ENCODE data around the gene SCNN1A.

SCNN1A gene

DNA sequence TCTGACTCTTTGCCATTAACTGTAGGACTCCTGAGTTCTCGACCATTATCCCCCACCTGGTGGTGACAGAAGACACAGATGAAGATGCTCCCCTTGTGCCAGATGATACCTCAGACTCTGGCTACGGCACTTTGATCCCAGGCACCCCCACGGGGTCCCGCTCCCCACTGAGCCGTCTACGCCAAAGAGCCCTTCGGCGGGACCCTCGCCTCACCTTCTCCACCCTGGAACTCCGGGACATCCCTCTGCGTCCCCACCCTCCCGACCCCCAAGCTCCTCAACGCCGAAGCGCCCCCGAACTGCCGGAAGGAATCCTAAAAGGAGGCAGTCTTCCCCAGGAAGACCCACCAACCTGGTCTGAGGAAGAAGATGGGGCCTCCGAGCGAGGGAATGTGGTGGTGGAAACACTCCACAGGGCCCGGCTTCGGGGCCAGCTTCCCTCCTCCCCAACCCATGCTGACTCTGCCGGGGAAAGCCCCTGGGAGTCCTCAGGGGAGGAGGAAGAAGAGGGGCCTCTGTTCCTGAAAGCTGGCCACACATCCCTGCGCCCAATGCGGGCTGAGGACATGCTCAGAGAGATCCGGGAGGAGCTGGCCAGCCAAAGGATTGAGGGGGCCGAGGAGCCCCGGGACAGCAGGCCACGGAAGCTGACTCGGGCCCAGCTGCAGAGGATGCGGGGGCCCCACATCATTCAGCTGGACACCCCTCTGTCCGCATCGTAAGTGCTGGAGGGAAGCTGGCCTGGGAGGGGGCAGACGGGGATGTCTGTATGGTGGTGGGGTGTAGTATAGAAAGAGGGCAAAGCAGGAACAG is 47.9 kb downstream of the SCNN1A start:
- no peak for TF ChIP-seq TOX (CRISPR knock-in tag; IDR thresholded peaks at IDR 0.05; ENCODE audit: borderline replicate concordance)
- TF ChIP-seq SNAI2 (CRISPR knock-in tag; IDR thresholded peaks at IDR 0.05), result no peak
- TF ChIP-seq CSDC2 (CRISPR knock-in tag; IDR thresholded peaks at IDR 0.05), result no peak
- no peak for TF ChIP-seq PPARA (CRISPR knock-in tag; IDR thresholded peaks at IDR 0.05; ENCODE audit: borderline replicate concordance)
- no peak for TF ChIP-seq ZFP30 (CRISPR knock-in tag; IDR thresholded peaks at IDR 0.05)
- TF ChIP-seq ESRRG (CRISPR knock-in tag; IDR thresholded peaks at IDR 0.05), result no peak
- TF ChIP-seq RARB (CRISPR knock-in tag; IDR thresholded peaks at IDR 0.05), result no peak
- TF ChIP-seq GLIS3 (CRISPR knock-in tag; IDR thresholded peaks at IDR 0.05), result no peak
- no peak for TF ChIP-seq ZFP3 (CRISPR knock-in tag; IDR thresholded peaks at IDR 0.05)
- TF ChIP-seq, protein P1, sequence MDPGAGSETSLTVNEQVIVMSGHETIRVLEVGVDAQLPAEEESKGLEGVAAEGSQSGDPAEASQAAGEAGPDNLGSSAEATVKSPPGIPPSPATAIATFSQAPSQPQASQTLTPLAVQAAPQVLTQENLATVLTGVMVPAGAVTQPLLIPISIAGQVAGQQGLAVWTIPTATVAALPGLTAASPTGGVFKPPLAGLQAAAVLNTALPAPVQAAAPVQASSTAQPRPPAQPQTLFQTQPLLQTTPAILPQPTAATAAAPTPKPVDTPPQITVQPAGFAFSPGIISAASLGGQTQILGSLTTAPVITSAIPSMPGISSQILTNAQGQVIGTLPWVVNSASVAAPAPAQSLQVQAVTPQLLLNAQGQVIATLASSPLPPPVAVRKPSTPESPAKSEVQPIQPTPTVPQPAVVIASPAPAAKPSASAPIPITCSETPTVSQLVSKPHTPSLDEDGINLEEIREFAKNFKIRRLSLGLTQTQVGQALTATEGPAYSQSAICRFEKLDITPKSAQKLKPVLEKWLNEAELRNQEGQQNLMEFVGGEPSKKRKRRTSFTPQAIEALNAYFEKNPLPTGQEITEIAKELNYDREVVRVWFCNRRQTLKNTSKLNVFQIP (CRISPR knock-in tag; IDR thresholded peaks at IDR 0.05; ENCODE audit: borderline replicate concordance, low read depth), result no peak
- TF ChIP-seq, protein P2, sequence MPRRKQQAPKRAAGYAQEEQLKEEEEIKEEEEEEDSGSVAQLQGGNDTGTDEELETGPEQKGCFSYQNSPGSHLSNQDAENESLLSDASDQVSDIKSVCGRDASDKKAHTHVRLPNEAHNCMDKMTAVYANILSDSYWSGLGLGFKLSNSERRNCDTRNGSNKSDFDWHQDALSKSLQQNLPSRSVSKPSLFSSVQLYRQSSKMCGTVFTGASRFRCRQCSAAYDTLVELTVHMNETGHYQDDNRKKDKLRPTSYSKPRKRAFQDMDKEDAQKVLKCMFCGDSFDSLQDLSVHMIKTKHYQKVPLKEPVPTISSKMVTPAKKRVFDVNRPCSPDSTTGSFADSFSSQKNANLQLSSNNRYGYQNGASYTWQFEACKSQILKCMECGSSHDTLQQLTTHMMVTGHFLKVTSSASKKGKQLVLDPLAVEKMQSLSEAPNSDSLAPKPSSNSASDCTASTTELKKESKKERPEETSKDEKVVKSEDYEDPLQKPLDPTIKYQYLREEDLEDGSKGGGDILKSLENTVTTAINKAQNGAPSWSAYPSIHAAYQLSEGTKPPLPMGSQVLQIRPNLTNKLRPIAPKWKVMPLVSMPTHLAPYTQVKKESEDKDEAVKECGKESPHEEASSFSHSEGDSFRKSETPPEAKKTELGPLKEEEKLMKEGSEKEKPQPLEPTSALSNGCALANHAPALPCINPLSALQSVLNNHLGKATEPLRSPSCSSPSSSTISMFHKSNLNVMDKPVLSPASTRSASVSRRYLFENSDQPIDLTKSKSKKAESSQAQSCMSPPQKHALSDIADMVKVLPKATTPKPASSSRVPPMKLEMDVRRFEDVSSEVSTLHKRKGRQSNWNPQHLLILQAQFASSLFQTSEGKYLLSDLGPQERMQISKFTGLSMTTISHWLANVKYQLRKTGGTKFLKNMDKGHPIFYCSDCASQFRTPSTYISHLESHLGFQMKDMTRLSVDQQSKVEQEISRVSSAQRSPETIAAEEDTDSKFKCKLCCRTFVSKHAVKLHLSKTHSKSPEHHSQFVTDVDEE (CRISPR knock-in tag; IDR thresholded peaks at IDR 0.05), result no peak
- no peak for TF ChIP-seq BACH2 (CRISPR knock-in tag; IDR thresholded peaks at IDR 0.05; ENCODE audit: borderline replicate concordance)
- TF ChIP-seq TCF4 (CRISPR knock-in tag; IDR thresholded peaks at IDR 0.05; ENCODE audit: borderline replicate concordance), result no peak
- no peak for TF ChIP-seq ZNF70 (CRISPR knock-in tag; IDR thresholded peaks at IDR 0.05)
- TF ChIP-seq, protein P3, sequence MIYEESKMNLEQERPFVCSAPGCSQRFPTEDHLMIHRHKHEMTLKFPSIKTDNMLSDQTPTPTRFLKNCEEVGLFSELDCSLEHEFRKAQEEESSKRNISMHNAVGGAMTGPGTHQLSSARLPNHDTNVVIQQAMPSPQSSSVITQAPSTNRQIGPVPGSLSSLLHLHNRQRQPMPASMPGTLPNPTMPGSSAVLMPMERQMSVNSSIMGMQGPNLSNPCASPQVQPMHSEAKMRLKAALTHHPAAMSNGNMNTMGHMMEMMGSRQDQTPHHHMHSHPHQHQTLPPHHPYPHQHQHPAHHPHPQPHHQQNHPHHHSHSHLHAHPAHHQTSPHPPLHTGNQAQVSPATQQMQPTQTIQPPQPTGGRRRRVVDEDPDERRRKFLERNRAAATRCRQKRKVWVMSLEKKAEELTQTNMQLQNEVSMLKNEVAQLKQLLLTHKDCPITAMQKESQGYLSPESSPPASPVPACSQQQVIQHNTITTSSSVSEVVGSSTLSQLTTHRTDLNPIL (CRISPR knock-in tag; IDR thresholded peaks at IDR 0.05; ENCODE audit: low read depth), result no peak
- no peak for TF ChIP-seq ZNF565 (CRISPR knock-in tag; conservative IDR thresholded peaks at IDR 0.05; ENCODE audit: low read depth)
- ATAC-seq, result no peak

DNA sequence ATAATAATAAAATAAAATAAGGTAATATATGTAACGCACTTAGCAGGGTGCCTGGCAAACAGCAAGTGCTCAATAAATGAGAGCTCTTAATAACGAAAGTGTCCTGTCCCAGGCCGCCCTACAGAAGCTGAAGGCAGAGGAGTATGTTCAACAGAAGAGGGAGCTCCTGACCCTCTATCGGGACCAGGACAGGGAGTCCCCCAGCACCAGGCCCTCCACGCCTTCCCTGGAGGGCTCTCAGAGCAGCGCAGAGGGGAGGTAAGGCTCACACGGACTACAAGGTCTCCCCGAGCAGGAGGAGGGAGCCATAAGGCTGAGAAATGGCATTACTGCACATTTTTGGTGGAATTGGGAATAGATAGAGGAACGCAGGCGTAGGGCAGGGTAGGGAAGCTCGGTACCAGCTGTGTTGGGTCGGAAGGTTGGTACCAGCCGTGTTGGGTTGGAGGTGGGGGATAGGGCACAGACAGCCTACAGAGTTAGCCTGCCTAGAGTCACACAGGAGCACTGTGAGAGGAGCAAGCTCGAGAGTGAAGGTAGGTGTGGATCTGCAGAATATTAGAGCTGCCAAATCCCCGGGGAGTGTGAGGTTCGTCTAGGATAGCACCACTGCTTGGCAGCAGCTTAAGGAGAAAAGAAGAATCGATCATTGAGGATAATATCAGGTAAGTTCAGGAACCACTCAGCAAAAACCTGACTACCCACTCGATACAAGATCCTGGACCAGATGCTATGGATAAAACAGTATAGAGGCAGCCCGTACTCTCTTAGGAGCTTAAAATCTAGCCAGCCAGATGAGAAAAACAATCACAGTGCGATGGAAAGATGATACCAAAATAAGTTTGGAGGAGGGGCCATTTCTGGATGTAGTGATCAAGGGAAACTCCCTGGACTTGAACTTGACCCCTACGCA is 48.8 kb downstream of the SCNN1A start:
- ATAC-seq, result peak; percentile 51
- no peak for TF ChIP-seq CSDC2 (CRISPR knock-in tag; IDR thresholded peaks at IDR 0.05)
- TF ChIP-seq, protein P2 (CRISPR knock-in tag; IDR thresholded peaks at IDR 0.05), result no peak

DNA sequence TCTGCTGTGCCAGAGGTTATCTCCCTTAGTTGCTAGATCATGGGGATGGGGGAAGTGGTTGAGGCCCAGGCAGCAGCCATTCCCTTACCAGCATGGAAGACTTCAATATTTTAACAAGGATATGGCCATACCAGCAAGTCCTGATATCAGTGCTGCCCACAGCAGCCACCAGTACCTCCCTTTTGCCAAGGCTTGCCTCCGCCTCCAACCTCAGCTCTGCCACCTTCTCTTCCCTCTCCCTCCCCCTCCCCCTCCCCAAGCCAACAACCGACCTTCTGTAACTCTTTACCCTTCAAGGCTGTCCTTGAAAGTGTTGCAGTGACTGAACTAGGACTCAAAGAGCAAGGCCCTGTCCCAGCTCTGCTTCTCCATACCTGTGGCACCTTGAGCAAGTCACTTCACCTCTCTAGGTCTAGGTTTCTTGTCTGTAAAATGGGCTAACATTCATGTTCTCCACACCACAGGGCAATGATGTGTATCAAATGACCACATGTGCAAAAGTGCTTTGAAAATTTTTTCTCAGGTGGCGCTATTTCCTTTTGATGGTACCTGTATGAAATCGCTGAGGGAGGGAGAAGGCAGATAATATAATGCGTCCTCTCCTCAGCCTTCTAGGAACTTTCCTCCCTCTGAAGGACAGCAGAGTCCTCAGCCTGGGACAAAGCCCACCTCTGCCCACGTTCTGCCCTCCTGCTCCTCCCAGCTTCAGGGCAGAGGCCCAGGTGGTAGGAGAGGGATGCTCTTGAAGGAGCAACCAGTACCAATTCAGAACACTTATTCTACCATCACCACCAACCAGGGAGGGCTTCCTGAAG is 50.2 kb downstream of the SCNN1A start:
- ATAC-seq, result no peak
- no peak for TF ChIP-seq ZFP3 (CRISPR knock-in tag; IDR thresholded peaks at IDR 0.05)
- no peak for TF ChIP-seq ZNF565 (CRISPR knock-in tag; conservative IDR thresholded peaks at IDR 0.05; ENCODE audit: low read depth)
- no peak for TF ChIP-seq ZC3H10 (CRISPR knock-in tag; IDR thresholded peaks at IDR 0.05)
- TF ChIP-seq ESRRG (CRISPR knock-in tag; IDR thresholded peaks at IDR 0.05), result no peak
- TF ChIP-seq TOX (CRISPR knock-in tag; IDR thresholded peaks at IDR 0.05; ENCODE audit: borderline replicate concordance), result no peak
- TF ChIP-seq, protein P4, sequence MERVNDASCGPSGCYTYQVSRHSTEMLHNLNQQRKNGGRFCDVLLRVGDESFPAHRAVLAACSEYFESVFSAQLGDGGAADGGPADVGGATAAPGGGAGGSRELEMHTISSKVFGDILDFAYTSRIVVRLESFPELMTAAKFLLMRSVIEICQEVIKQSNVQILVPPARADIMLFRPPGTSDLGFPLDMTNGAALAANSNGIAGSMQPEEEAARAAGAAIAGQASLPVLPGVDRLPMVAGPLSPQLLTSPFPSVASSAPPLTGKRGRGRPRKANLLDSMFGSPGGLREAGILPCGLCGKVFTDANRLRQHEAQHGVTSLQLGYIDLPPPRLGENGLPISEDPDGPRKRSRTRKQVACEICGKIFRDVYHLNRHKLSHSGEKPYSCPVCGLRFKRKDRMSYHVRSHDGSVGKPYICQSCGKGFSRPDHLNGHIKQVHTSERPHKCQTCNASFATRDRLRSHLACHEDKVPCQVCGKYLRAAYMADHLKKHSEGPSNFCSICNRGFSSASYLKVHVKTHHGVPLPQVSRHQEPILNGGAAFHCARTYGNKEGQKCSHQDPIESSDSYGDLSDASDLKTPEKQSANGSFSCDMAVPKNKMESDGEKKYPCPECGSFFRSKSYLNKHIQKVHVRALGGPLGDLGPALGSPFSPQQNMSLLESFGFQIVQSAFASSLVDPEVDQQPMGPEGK (CRISPR knock-in tag; IDR thresholded peaks at IDR 0.05; ENCODE audit: borderline replicate concordance), result no peak
- no peak for TF ChIP-seq SNAI2 (CRISPR knock-in tag; IDR thresholded peaks at IDR 0.05)
- TF ChIP-seq OSR1 (CRISPR knock-in tag; IDR thresholded peaks at IDR 0.05), result no peak
- TF ChIP-seq, protein P1 (CRISPR knock-in tag; IDR thresholded peaks at IDR 0.05; ENCODE audit: borderline replicate concordance, low read depth), result no peak
- TF ChIP-seq ZNF70 (CRISPR knock-in tag; IDR thresholded peaks at IDR 0.05), result no peak
